Gastrocnemius medialis (tissue), 4 donors: ENCODE measurements around the gene PLD2.

Experiments
- CTCF ChIP-seq, 5 experiments: fragments of 450-650 bp in 3 of 5; fragments of 200-600 bp in 2 of 5; sonication (generic) in 2 of 5; IDR thresholded peaks in 4 of 5; conservative IDR thresholded peaks in 1 of 5; 1 replicate in 4 of 5; 2 replicates in 1 of 5; pipeline ENCODE4 v1.5.1; 2016 to 2019; ENCODE audit warnings: antibody characterized with exemption in 5 of 5, mild to moderate bottlenecking in 3 of 5, moderate library complexity in 3 of 5
- POLR2A ChIP-seq, 2 donors: fragments of 450-650 bp; IDR thresholded peaks; one replicate each; pipeline ENCODE4 v1.6.1; 2017; ENCODE audit warnings: antibody characterized with exemption in 2 of 2, mild to moderate bottlenecking in 2 of 2, moderate library complexity in 2 of 2

- TF ChIP-seq CTCF (IDR thresholded peaks at IDR 0.05 in 4 of 5, conservative IDR thresholded peaks at IDR 0.05 in 1 of 5) (no peak), POLR2A (IDR thresholded peaks at IDR 0.05) (no peak)
Observed at GRCh38 chr17:4851084-4851483, 44.1 kb downstream of the PLD2 start.
